ENCODE measurements around the gene C4orf17. TPM values are rescaled to one million over a fixed set of nuclear protein-coding genes. Genes with fewer than 3 reads are reported as not detected.
"Not testable (repeated sequence)": the region's sequence is repeated elsewhere in the genome, so short reads cannot be mapped to it uniquely, and the experiment has no call there.

Gene C4orf17
- total RNA-seq, 1 experiment from 2014 or later: not detected

DNA sequence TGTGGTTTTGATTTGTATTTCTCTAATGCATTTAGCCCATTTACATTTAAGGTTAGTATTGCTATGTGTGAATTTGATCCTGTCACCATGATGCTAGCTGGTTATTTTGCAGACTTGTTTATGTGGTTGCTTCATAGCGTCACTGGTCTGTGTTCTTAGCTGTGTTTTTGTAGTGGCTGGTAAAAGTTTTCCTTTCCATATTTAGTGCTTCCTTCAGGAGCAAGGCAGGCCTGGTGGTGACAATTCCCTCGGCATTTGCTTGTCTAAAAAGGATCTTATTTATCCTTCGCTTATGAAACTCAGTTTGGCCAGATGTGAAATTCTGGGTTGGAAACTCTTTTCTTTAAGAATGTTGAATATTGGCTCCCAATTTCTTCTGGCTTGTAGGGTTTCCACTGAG, 23.9 kb downstream of the C4orf17 start:
- H3K4me1 Mint-ChIP-seq; CTCF ChIA-PET; H3K27me3 Mint-ChIP-seq (ENCODE audit: low read depth); H3K4me3 Mint-ChIP-seq; POLR2A ChIA-PET; H3K36me3 Mint-ChIP-seq; H3K27ac Mint-ChIP-seq; ATAC-seq; DNase-seq (ENCODE audit: low spot score): not testable (repeated sequence)
- H3K9me3 Mint-ChIP-seq: peaks cover 13% of the 10 kb centered on the region

DNA sequence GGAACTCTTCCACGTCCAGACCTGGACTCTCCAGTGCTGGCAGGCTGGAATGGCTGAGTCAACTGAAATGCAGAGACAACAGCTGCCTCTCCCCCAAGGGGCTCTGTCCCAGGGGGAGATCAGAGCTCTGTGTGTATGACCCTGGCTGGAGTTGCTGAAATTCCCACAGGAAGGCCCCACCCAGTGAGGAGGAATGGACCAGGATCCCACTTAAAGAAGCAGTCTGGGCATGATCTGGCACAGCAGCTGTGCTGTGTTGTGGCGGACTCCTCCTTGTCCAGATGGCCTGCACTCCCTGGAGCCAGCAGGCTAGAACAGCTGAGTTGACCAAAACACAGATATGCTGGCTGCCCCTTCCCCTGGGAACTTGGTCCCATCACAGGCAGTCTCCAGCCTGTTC, 25.4 kb downstream of the C4orf17 start:
- Mint-ChIP-seq H3K9me3 (peaks cover 13% of the 10 kb centered on the region), H3K36me3 (no peaks in the 10 kb centered on the region), H3K27ac (no peak overlapping the region), H3K4me3 (no peak overlapping the region), H3K4me1 (no peaks in the 10 kb centered on the region), H3K27me3 (ENCODE audit: low read depth) (no peaks in the 10 kb centered on the region; the same call in none of the 2 replicates)
- DNase-seq (ENCODE audit: low spot score) (no peak), ATAC-seq (no peak)
- TF ChIP-seq ETV6 (CRISPR knock-in tag; IDR thresholded peaks at IDR 0.05) (no peak), JUN (CRISPR knock-in tag; IDR thresholded peaks at IDR 0.05) (no peak), ZNF396 (CRISPR knock-in tag; IDR thresholded peaks at IDR 0.05; ENCODE audit: borderline replicate concordance) (no peak), MXD4 (CRISPR knock-in tag; IDR thresholded peaks at IDR 0.05; ENCODE audit: borderline replicate concordance) (no peak), GTF2I (CRISPR knock-in tag; conservative IDR thresholded peaks at IDR 0.05) (no peak), CBFB (CRISPR knock-in tag; IDR thresholded peaks at IDR 0.05; ENCODE audit: low read depth) (no peak), ZNF121 (CRISPR knock-in tag; IDR thresholded peaks at IDR 0.05) (no peak), NR3C1 (CRISPR knock-in tag; conservative IDR thresholded peaks at IDR 0.05; ENCODE audit: low read depth) (no peak), OVOL2 (CRISPR knock-in tag; IDR thresholded peaks at IDR 0.05; ENCODE audit: borderline replicate concordance) (no peak), KAT7 (CRISPR knock-in tag; IDR thresholded peaks at IDR 0.05; ENCODE audit: borderline replicate concordance) (no peak)
- TF ChIP-seq, protein P1, sequence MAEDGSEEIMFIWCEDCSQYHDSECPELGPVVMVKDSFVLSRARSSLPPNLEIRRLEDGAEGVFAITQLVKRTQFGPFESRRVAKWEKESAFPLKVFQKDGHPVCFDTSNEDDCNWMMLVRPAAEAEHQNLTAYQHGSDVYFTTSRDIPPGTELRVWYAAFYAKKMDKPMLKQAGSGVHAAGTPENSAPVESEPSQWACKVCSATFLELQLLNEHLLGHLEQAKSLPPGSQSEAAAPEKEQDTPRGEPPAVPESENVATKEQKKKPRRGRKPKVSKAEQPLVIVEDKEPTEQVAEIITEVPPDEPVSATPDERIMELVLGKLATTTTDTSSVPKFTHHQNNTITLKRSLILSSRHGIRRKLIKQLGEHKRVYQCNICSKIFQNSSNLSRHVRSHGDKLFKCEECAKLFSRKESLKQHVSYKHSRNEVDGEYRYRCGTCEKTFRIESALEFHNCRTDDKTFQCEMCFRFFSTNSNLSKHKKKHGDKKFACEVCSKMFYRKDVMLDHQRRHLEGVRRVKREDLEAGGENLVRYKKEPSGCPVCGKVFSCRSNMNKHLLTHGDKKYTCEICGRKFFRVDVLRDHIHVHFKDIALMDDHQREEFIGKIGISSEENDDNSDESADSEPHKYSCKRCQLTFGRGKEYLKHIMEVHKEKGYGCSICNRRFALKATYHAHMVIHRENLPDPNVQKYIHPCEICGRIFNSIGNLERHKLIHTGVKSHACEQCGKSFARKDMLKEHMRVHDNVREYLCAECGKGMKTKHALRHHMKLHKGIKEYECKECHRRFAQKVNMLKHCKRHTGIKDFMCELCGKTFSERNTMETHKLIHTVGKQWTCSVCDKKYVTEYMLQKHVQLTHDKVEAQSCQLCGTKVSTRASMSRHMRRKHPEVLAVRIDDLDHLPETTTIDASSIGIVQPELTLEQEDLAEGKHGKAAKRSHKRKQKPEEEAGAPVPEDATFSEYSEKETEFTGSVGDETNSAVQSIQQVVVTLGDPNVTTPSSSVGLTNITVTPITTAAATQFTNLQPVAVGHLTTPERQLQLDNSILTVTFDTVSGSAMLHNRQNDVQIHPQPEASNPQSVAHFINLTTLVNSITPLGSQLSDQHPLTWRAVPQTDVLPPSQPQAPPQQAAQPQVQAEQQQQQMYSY (CRISPR knock-in tag; IDR thresholded peaks at IDR 0.05): no peak
- TF ChIP-seq, protein P2, sequence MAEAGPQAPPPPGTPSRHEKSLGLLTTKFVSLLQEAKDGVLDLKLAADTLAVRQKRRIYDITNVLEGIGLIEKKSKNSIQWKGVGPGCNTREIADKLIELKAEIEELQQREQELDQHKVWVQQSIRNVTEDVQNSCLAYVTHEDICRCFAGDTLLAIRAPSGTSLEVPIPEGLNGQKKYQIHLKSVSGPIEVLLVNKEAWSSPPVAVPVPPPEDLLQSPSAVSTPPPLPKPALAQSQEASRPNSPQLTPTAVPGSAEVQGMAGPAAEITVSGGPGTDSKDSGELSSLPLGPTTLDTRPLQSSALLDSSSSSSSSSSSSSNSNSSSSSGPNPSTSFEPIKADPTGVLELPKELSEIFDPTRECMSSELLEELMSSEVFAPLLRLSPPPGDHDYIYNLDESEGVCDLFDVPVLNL (CRISPR knock-in tag; IDR thresholded peaks at IDR 0.05; ENCODE audit: borderline replicate concordance, low read depth): no peak
- TF ChIP-seq, protein P3, sequence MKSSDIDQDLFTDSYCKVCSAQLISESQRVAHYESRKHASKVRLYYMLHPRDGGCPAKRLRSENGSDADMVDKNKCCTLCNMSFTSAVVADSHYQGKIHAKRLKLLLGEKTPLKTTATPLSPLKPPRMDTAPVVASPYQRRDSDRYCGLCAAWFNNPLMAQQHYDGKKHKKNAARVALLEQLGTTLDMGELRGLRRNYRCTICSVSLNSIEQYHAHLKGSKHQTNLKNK (CRISPR knock-in tag; IDR thresholded peaks at IDR 0.05): no peak
- TF ChIP-seq, protein P4, sequence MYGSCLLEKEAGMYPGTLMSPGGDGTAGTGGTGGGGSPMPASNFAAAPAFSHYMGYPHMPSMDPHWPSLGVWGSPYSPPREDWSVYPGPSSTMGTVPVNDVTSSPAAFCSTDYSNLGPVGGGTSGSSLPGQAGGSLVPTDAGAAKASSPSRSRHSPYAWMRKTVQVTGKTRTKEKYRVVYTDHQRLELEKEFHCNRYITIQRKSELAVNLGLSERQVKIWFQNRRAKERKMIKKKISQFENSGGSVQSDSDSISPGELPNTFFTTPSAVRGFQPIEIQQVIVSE (CRISPR knock-in tag; IDR thresholded peaks at IDR 0.05; ENCODE audit: borderline replicate concordance): no peak
- TF ChIP-seq, protein P5, sequence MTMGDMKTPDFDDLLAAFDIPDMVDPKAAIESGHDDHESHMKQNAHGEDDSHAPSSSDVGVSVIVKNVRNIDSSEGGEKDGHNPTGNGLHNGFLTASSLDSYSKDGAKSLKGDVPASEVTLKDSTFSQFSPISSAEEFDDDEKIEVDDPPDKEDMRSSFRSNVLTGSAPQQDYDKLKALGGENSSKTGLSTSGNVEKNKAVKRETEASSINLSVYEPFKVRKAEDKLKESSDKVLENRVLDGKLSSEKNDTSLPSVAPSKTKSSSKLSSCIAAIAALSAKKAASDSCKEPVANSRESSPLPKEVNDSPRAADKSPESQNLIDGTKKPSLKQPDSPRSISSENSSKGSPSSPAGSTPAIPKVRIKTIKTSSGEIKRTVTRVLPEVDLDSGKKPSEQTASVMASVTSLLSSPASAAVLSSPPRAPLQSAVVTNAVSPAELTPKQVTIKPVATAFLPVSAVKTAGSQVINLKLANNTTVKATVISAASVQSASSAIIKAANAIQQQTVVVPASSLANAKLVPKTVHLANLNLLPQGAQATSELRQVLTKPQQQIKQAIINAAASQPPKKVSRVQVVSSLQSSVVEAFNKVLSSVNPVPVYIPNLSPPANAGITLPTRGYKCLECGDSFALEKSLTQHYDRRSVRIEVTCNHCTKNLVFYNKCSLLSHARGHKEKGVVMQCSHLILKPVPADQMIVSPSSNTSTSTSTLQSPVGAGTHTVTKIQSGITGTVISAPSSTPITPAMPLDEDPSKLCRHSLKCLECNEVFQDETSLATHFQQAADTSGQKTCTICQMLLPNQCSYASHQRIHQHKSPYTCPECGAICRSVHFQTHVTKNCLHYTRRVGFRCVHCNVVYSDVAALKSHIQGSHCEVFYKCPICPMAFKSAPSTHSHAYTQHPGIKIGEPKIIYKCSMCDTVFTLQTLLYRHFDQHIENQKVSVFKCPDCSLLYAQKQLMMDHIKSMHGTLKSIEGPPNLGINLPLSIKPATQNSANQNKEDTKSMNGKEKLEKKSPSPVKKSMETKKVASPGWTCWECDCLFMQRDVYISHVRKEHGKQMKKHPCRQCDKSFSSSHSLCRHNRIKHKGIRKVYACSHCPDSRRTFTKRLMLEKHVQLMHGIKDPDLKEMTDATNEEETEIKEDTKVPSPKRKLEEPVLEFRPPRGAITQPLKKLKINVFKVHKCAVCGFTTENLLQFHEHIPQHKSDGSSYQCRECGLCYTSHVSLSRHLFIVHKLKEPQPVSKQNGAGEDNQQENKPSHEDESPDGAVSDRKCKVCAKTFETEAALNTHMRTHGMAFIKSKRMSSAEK (CRISPR knock-in tag; IDR thresholded peaks at IDR 0.05; ENCODE audit: borderline replicate concordance): no peak
- ChIA-PET POLR2A (no interaction called here), CTCF (no interaction called here)
